Left kidney (tissue), 8 donors: Measurements from ENCODE around the gene CCL22. TPM values are rescaled to one million over a fixed set of nuclear protein-coding genes. Genes with fewer than 3 reads are reported as not detected.
"Not testable (repeated sequence)": the region's sequence is repeated elsewhere in the genome, so short reads cannot be mapped to it uniquely, and the experiment has no call there.

Experiments used
- DNase-seq: peaks from one replicate; pipeline ENCODE4 v3.0.0-alpha.2; 2013
- long read RNA-seq, 8 donors: transcript quantifications; one replicate each; lab custom pipeline, GENCODE V29; 2026
- polyA plus RNA-seq: library from polyadenylated mRNA; unstranded; fragments of 120-200 nt; gene quantifications from one replicate; pipeline ENCODE4 v1.2.1, GENCODE V29; 2013; ENCODE audit not compliant: insufficient read length

Gene CCL22
- polyA plus RNA-seq, result 0.10 TPM
- long read RNA-seq, donor 1, result 0 reads
- long read RNA-seq, donor 2, result 0 reads
- long read RNA-seq, donor 3, result 0 reads
- long read RNA-seq, donor 4, result 0 reads
- long read RNA-seq, donor 5, result 0 reads
- long read RNA-seq, donor 6, result 0 reads
- long read RNA-seq, donor 7, result 0 reads
- long read RNA-seq, donor 8, result 0 reads

DNA sequence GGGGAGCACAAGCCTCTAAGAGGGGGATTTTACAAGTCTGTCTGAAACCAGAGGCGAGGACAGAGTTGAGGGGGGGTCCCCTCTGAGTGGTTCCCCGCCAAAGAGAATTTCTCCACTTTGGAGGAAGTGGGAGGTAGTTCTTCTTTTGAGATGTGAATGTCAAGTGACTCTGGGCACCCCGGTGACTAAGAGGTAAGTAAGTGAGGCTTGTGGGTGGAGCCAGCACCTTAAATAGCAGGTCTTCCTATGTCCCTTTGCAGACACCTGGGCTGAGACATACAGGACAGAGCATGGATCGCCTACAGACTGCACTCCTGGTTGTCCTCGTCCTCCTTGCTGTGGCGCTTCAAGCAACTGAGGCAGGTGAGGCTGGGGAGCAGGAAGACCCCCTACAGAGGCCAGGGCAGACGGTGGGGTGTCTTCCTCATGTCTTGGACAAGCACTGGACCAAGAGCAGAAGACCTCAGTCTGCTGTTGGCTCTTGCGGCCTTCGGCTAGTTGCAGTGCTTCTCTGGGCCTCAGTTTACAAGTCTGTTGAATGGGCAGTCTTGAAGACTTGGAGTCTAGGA, at the start of gene CCL22:
CCL22 (plus strand) TSS at position 257 of the 569 bp plus-strand sequence; CDS start at position 291, 34 bp downstream.
- DNase-seq, result no peak

DNA sequence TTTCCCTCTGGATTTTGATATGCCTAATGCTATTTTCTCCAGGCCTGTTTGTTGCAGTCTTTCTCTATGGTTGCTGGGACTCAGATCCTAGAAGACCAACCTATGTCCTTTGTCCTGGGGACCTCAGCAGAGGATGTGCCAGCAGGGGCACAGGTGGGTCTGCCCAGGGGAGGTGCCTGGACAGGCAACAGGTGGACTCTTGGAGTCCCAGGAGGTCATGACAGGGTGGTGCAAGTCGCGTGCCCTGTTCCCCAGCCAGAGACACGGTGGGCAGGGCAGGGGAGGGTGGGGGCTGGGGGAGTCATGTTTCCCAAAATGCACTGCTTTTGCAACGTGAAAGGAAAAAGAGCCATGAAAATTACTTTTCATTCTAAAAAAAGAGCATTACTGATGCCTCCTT, 47.8 kb upstream of the CCL22 start:
- DNase-seq, result no peak

- DNase-seq, result no peak
These were observed 45.1 kb upstream of the CCL22 start for GRCh38 chr16:57313509-57313908.

- DNase-seq, result no peak
These were observed 44.3 kb upstream of the CCL22 start for GRCh38 chr16:57314161-57314785.

DNA sequence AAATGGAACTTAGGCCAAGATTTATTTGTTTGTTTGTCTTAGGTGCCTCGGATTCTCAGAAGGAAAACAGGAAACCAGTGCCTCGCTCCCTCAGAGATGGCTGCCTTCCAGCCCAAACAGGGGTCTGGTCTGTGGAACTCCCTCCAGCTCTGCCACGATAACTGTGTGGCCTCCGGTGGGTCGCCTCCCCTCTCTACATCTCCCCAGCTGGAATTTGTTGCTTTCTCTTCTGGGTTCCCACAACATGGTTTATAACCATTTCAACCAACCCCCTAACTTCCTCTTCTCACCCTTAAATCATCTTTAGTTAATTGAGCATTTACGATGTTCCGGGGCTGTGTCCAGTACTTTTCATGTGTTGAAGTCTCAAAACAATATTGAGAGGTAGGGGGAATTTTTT, 43.2 kb upstream of the CCL22 start:
- DNase-seq, result peak; percentile 60

DNA sequence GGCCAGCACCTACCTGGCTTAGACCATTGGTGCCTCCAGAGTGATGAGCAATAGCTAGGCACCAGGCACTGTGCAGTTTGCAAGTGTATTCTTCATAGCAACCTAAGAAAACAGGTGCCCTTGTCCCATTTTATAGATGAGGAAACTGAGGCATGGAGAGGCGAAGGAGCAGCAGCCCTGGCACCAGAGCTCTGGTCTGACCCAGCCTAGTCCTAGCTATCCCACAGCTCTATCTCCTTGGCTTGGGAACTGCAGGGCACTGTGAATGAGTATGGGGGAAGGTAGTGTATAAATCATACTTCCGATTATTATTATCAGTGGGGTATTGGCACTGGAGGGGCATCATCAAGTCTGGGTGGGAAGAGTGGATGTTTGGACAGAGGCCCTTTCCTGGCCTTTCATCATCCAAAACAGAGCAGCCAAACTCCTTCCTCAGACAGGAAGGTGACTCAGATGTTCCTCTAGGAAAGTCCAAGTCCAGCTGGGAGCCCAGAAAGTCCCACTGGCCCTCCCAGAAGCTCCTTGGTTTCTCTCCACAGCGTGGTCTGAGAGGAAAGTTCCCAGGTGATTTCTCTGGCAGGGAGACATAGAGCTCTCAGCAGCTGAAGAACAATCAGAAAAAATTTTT, 42.1 kb upstream of the CCL22 start:
- DNase-seq, result no peak

- no peak for DNase-seq
These were observed 40.2 kb upstream of the CCL22 start for GRCh38 chr16:57318240-57318970.

- DNase-seq, result no peak
These were observed 38.9 kb upstream of the CCL22 start for GRCh38 chr16:57319646-57320045.

DNA sequence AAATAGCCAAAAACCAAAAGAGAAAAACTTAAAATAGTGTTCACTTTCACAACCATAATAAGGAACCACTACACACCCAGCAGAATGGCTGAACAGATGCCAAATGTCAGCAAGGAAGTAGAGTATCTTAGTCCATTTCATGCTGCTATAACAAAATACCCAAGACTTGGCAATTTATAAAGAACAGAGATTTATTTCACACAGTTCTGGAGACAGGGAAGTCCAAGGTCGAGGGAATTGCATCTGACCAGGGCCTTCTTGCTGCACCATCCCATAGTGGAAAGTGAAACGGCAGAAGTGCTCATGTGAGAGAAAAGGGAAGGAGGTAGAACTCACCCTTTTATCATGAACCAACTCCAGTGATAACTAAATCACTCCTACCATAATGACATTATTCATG, 33.8 kb upstream of the CCL22 start:
- no peak for DNase-seq

DNA sequence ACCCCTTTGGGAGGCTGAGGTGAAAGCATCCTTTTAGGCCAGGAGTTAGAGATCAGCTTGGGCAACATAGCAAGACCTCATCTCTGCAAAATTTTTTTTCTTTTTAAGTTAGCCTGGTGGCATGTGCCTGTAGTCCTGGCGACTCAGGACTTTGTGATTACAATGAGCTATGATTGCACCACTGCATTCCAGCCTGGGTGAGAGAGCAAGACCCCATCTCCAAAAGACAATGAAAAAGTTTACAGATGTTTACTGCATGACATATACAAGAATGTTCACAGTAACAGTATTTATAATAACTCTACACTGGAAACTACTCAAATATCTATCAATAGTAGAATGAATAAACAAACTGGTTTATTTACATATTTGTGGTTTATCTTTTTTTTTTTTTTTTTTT, 33.1 kb upstream of the CCL22 start:
- no peak for DNase-seq

- DNase-seq, result no peak
These were observed 28.8 kb upstream of the CCL22 start for GRCh38 chr16:57329718-57330327.

DNA sequence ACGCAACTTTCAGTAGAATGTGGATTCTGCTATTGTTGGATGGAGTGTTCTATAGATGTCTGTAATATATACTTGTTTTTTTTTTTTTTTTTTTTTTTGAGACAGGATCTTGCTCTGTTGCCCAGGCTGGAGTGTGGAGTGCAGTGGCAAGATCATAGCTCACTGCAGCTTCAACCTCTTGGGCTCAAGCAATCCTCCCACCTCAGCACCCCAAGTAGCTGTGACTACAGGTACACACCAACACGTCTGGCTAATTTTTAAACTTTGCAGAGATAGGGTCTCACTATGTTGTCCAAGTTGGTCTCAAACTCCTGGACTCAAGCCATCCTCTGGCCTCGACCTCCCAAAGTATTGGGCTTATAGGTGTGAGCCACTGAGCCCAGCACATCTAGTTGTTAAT, 27.2 kb upstream of the CCL22 start:
- DNase-seq, result no peak

DNA sequence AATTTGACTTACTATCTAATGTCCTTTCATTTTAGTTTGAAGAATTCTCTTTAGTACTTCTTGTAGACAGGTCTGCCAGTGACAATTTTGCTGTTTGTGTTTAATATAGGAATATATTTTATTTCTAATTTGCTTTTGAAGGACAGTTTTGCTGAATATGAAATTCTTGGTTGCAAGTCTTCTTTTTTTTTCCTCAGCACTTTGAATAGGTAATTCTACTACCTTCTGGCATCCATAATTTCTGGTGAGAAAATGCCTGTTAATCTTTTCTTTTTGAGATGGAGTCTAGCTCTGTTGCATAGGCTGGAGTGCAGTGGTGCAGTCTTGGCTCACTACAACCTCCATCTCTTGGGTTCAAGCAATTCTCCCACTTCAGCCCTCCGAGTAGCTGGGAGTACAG, 25.2 kb upstream of the CCL22 start:
- no peak for DNase-seq

DNA sequence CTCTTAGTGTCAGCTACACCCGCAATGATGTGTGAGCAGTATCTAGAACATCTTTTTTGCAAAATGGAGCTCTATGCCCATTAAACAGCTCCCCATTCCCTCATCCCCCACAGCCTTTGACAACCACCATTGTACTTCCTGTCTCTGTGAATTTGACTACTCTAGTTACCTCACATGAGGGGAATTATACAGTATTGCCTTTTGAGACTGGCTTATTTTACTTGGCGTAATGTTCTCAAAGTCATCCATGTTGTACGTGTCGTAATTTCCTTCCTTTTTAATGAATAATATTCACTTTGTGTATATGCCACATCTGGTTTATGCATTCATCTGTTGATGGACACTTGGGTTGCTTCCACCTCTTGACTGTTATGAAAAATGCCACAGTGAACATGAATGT, 23.2 kb upstream of the CCL22 start:
- no peak for DNase-seq

DNA sequence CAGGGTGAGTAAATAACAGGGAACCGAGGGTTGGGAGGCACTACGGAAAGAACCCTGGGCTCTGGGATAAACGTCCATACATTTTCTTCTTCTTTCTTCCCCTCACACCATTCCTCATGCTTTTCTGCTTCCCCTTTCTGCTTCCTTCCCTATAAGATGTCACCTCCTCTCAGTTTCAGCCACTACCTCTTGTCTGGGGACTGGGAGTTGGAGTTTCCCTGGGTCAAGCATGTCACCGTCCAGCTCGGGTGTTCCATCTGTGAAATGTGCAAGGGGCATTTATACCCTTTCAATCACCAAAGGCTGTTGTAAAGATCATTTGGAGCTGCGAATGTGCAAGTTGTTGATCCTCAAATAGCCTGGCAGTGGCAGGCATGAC, 17.5 kb upstream of the CCL22 start:
- no peak for DNase-seq

DNA sequence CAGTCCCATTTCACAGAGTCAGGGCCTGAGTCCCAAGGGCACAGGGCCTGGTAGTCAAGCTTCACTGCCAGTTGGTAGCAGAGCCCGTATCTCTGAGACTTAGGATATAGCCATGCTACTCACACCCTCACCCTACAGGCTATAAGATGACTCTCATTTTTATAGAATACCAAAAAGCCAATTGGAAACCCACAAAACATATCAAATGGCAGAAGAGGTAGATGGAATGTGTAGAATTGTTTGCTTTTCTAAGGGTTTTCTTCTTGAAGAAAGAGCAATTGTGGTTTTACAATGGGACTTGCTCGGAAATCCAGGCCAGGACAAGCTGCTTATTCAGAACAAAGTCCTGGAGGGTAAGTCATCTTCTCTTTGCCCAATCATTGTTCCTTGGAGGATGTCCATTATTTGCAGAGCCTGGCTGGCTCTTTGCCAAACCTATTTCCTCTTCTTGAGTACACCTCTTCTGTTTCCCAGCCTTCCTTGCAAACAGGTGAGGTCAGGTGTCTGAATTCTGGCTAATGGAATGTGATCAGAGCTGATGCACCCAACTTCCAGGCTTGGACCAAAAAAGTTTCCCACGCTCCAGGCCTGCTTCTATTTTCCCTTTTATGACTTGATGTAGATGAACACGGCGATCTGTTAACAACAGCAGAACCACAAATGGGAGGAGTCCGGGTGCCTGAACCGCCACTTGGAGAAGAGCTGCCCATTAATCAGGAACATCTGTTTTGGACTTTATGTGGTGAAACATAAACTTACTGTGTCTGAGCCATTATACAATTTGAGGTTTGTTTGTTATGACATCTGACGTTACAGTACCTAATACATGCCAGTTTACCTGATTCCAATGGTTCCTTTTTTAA, 16.9 kb upstream of the CCL22 start:
- DNase-seq, result no peak

GRCh38 chr16:57342606-57343005, 16.0 kb upstream of the CCL22 start:
- DNase-seq, result not testable (repeated sequence)

DNA sequence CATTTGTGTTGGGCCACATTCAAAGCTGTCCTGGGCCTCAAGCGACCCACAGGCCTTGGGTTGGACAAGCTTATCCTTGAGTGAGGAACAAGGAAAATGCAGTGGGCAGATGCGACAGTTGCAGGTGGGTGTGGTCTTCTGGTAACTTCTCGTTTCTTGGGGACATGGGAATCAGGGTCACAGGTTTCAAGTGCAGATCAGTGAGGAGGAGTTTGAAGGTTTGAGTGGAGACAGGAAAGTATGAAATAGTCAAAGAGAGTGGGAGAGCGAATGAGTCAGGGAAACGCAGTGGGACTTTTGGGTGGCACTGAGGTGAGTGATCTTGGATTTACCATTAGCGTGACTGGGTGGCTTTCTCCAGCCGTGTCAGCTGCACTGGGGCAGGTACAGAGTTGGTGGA, 15.4 kb upstream of the CCL22 start:
- no peak for DNase-seq

- DNase-seq, result not testable (repeated sequence)
These were observed 14.5 kb upstream of the CCL22 start for GRCh38 chr16:57344094-57344493.

- DNase-seq, result no peak
These were observed 13.6 kb upstream of the CCL22 start for GRCh38 chr16:57345021-57345420.

- DNase-seq, result no peak
These were observed 12.8 kb upstream of the CCL22 start for GRCh38 chr16:57345666-57346204.
